Fibroblast of peridontal ligament (primary cell): ENCODE measurements around the gene ATP11A.

Experiments used
- DNase-seq: peaks from one replicate; pipeline ENCODE4 v3.0.0-alpha.2; 2010; ENCODE audit errors: extremely low read depth

Gene ATP11A

DNA sequence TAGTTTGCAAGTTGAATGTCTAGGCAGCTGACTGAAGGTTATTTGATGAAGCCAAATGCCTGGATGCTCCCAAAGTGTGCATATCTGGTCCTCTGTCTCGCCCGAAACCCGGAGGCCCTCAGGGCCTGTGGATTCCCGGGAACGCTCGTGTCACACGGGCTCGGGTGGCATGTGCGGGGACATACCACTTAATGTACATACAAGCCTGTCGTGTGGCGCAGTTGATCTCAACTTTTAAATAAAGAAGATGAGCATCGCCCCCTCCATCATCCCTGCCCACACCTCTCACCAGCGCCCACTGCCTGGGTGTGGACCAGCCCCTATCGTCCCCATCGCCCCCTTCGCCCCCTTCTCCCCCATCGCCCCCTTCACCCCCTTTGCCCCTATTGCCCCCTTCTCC is 33.9 kb downstream of the ATP11A start:
- no peak for DNase-seq

DNA sequence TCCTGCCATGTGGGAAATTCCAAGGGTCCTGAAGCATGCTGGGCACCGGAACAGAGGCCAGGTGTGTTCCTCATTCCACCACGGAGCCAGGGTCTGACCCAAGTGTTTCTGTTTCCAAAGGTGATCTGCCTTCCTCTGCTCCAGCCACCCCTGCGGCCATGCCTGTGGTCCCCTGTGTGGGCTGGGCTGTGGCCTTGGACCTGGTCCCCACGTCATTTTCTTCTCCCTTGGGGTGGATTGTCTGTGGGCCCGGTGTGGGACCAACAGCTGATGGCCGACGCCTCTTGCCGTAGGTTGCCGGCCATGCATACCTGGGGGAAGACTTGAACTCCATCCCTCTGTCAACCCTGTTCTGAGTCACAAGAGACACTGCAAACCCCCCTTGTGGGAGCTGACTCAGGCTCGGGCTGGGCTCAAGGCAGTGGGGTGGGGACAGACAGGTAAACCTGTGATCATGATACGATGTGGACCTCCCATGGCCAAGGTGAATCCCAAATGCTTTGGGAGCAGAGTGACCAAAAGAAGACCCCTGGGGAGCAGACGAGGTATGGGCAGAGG is 35.0 kb downstream of the ATP11A start:
- no peak for DNase-seq

DNA sequence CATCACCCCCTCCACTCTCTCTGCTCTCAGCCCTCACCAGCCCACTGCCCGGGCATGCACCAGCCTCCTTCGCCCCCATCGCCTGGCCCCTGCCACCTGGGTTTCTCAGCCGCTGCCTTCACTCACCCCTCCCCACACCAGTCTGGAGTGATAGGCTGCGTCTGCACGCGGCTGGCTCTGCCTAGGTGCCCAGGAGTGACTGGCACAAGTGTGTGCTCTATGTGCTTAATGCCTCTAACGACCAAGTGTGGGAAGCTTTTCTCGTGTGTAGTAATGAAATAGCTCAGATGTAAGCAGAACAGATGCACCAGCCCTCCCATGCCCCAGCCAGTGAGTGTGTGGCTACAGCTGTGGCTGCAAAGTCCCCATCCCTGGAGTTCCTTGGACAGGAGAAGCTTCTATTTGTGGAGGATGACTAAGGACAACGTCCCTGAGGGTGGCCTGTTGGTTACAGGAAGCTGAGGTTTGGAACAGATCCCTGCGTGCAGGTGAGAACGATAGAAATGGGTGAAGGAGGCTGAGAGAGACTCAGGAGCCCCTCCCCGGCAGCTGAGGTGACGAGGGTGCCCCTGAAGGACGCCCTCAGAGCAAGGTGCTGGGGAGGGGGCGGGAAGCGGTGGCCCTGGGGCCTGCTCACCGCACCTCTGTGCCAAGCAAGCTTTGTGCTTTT is 35.6 kb downstream of the ATP11A start:
- no peak for DNase-seq

DNA sequence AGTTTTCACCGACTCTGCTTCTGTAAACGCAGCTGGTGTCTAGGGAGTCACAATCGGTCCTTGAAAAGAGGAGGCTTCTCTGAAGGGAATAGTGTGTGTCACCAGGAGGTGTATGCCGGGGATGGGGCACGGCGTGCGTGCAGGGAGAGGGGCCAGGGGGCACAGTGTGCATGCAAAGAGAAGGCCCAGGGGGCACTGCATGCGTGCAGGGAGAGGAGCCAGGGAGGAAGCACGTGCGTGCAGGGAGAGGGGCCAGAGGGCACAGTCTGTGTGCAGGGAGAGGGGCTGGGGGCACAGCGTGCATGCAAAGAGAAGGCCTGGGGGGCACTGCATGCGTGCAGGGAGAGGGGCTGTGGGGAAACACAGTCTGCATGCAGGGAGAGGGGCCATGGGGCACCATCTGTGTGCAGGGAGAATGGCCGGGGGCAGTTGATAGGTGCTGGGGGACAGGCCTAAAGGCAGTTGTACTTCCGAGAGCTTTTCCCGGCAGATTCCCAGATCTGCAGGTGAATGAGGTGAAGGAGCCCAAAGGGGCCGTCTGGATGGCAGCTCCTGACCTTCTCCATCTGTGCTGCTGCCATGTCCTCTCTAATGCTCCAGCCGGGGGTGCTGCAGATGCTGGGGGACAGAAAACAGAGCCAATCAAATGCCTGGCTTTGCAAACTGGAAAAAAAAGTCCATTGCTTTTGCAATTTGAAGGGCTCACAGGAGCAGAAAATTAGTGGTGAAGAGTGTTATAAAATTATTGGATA is 36.4 kb downstream of the ATP11A start:
- DNase-seq, result no peak

DNA sequence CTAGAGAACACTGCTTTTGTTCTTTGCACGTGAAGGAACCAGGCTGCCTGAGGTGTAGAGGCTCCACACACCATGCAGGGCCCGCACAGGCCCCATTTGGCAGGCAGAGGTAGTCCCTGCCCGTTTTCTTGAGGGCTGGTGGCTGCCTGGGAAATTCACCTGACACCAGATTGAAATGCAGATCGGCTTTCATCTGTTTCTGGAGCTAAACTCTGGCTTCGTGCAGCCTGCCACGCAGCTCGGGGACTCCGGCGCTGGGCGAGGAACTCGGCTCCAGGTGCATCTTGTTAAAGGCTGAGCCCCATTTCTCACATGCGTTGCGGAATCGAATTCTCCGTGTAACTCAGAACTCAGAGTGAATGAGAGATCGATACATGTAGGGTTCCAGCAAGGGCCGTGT is 37.7 kb downstream of the ATP11A start:
- no peak for DNase-seq

DNA sequence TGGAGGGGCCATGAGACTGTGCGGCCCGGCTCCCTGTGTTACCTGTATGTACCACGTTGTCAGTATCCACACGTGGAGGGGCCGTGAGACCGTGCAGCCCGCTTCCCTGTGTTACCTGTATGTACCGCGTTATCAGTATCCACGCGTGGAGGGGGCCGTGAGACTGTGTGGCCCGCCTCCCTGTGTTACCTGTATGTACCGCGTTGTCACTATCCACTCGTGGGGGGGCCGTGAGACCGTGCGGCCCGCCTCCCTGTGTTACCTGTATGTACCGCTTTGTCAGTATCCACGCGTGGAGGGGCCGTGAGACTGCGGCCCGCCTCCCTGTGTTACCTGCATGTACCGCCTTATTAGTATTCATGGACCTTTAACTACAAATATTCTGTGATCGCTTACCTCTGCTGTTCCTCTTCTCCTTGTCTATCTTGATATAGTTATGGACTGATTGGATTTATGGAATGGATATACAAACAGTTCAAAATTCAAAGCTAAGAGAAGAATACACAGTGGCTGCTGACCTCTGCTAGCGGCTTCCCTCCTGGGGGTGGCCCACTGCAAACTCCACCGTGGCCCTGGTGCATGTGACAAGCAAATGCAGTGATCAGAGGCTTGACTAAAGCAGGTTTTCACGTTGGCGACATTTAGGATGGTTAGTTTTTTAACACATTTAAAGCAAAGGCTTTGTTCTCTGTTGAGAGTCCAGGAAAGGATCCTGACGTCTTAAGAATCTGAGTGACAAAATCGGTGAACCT is 38.7 kb downstream of the ATP11A start:
- no peak for DNase-seq

DNA sequence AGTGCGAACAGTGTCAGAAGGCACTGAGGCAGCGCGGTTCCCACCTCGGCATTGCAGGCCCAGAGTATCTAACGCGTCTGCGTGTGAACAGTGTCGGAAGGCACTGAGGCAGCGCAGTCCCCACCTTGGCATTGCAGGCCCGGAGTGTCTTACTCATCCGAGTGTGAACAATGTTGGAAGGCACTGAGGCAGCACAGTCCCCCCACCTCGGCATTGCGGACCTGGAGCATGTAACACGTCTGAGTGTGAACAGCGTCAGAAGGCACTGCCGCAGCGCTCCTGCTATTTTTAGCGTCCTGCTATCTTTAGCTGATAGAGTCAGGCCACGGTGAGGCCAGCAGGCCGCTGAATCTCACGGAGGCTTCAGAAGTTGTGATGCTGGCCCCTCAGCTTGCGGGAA is 39.6 kb downstream of the ATP11A start:
- no peak for DNase-seq

DNA sequence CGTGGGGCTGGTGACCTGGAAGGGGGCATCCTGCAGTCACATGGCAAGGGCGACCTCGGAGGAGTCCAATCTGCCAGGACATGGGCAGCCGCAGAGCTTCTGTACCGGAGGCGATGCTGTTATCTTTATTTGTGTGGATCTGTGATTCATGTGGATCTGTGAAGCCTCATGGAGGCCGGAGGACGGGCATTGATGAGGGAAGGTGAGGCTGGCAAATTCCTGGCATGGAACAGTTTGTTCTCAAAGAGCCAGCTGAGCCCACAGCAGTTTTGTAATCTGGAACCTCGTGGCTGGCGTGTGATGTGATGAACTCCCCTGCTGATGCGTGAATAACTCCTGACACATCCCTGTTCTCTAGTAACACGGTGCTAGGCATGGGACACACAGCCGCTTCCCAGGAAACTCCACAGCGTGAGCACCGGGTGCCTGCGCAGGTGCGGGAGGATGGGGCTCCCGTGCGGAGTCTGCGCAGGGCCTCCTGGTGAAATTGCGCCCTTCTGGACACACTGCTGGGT is 40.4 kb downstream of the ATP11A start:
- DNase-seq, result no peak

DNA sequence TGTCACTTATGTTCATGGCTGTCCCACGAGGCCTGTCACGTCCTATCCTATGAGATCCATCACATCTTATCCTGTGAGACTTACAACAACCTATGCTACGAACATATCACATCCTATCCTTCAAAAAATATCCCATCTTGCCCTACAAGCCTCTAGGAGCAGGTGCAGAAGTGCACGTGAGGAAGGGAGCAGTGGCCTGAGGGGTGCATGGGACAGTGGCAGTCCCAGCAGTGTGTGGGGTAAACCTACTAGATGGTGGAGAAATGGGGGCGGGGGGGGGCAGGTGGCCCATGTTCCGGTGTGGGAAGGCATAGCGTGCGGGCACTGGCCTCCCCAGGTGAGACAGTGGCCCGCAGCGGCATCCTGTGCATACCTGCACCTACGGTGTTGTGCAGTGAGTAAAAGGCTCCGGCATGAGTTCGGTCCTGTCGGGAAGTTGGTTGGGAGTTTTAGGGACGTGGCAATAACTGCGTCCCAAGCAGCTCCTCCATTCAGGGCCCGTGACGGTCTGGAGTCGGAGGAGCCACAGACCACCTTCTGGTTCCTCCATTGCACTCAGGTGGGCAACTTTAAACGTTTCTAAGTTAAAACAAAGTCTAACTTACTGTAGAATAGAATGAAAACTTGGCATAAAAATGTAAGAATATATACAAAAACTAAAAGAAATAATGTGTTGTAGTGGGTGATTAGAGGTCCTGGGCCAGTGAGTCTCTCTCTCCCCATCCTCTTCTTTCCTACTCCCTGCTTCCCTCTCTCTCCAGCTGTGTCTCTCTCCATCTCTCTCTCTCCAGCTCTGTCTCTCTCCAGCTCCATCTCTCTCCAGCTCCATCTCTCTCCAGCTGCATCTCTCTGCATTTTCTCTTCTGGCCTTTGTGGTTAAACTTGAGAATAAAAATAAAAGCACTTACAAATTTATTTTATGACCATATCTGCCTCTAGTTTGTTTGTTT is 42.1 kb downstream of the ATP11A start:
- no peak for DNase-seq

DNA sequence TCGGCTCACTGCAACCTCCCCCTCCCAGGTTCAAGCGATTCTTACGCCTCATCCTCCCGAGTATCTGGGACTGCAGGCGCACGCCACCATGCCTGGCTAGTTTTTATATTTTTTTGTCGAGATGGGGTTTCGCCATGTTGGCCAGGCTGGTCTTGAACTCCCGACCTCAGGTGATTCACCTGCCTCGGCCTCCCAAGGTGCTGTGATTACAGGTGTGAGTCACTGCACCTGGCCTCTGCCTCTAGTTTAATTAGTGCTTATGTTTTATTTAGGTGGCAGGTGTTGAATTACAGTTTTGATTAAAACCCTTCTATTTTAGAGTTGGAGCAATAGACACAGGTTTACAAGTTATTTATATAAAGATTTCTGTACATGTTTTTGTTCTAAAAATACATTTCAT is 42.8 kb downstream of the ATP11A start:
- no peak for DNase-seq

DNA sequence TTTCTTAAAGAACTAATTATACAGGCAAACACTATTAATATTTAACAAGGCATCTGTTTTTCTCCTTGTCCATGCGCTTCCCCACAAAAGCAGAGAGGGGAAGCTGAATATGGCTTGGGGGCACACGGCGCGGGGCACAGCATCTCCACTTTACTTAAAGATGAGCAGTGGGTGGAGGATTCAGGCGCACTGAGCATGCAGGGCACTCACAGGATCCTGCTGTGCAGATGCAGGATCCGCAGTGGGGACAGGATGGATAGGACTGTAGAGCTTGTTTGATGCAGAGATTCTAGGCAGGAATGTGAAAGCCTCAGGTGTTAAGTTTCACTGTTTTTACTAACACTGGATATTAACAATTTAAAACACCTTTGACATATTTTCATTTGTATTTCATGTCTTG is 43.3 kb downstream of the ATP11A start:
- no peak for DNase-seq

DNA sequence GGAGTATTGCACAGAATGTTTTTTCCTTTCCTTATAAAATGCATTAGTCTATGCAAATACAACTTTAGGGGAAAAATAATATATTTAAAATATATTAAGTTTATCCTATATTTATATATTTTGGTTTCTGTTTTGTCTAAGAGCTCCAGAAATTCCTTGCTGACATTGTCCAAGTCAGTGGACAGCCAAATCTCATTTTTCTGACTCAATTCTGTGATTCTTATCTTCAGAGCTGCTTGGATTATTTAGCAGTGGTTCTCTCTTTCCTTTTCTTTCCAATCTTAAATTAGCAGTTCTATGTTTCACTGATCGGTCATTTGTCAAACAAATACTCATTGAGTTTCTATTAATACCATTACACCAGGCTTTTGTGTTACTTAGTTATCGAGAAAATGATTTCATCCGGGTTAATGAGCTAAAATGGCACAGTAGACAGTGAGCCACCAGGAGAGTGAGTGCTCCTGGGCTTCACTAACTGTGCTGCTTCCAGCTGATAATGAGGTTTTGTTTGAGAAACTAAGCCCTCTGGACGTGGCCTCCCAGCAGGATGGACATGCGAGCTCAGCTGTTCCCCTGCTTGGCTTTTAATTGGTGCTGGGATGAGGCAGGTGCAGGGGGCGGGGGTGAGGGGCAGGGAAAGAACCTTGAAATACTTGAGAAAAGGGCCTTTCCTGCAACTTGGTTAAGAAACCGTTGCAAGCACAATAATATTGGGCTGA is 44.0 kb downstream of the ATP11A start:
- DNase-seq, result no peak

DNA sequence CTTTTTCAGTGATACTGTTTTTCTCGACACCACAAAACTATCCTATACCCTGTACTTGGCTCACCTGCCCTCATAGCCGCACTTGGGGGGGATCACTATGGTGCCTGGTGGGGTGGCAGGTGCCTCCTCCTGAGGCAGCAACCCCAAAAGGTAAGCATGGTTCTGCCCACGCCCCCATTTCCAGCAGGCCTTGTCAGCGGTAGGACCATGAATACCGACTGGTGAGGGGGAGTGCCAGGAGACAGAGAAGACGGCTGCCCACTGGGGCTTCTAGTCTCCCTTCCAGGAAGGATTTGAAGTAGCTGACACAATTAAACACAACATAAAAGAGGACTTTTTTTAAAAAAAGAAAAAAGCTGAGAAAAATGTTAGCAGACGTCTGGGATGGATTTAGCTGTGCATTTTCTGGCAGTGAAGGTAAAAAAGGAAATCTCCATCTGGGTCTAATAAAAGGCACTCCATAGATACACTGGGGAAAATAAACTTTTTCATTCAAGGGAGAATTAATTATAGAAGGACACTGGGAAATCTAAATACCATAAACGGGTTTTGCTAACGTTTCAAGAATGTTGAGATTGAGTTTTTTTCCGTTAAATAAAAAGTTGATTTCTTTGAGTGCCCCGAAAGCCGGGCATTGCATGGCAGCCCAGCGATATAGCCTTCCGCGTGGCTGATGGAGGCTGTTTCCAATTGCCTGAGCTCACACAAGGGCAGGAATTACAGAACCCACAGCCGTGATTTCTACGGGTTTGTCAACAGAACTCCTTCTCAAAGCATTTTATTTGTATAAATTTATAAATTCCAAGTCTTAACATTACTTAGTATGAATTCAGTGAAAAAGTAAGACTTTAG is 45.1 kb downstream of the ATP11A start:
- peak; percentile 92 for DNase-seq

DNA sequence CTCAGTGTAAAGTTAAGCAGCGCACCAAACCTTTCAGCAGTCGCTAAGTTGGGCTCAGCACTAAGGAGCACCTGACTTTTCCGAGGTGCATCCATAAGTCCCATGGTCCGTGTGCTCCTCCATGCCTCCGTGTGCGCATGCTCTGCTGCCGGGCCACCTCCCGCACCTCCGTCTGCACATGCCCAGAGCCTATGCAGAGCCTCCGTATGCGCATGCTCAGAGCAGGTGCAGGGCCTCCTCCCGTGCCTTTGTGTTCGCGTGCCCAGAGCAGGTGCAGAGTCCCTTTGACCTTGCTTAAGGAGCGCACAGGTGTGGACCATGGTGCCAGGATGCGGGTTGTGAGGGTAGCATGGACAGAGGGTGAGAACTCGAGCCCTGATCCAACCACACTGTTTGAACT is 46.0 kb downstream of the ATP11A start:
- no peak for DNase-seq

DNA sequence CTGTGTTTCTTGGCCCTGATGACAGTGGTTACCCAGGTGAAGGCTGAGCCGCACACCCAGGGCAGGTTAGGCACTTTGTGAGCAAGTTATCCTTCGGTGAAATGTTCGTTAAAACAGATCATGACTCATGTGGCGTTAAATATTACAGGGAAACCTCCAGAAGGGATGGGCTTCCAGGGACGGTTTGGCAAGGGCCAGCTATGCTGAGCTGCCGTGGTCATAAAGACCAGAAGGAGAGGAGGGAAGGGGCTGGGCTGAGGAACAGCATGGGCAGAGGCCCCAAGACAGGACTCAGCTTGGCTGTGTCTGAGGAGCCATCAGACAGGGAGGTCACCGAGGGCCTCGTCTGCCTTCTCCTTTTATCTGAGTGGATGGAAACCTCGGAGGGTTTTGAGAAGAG is 47.5 kb downstream of the ATP11A start:
- no peak for DNase-seq

DNA sequence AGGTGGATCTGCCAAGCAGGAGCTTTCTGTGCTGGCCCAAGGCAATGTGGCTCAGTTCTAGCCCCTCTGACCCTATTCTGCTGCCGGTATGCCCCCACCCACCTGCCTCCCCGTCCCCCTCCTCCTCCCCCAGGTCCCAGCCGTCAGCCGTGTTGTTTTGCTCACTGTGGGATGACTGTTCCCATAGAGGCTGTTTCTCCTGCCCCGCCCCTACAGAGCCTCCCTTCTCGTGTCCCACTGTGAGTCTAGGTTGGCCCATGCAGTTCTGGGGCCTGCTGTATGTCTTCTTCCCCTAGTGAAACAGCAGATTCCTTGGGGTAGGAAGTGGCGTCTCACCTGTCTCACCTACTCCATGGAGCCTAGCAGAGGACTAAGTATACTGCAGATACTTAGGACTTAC is 48.8 kb downstream of the ATP11A start:
- DNase-seq, result no peak

DNA sequence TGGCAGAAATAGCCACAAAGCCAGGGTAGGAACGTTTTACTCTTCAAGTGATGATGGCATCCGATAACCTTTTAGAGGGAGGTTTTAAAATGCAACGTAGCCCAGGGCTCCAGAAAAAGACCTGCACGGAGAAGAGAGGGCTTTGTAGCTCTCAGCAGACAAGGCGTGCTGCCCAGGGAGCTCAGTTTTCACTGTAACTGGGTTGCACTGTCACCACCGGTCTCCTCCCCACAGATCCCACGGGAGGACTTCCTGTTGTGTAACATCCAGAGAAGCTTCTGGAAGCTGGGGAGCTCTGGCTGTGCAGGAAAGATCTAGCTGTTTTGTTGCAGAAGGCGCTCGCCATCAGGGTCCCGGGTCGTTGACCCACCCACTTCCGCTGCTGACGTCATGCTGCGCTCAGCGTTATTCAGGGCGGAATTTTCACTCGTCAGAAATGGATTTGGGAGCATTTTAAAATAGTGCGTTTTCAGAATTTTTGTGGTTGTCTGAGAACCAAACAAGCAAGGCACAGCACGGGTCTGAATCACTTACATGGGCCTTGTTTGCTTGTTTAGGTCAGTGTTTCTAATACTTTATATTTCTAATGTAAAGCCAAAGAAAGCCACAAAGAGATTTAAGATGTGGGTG is 50.8 kb downstream of the ATP11A start:
- DNase-seq, result peak; percentile 95

DNA sequence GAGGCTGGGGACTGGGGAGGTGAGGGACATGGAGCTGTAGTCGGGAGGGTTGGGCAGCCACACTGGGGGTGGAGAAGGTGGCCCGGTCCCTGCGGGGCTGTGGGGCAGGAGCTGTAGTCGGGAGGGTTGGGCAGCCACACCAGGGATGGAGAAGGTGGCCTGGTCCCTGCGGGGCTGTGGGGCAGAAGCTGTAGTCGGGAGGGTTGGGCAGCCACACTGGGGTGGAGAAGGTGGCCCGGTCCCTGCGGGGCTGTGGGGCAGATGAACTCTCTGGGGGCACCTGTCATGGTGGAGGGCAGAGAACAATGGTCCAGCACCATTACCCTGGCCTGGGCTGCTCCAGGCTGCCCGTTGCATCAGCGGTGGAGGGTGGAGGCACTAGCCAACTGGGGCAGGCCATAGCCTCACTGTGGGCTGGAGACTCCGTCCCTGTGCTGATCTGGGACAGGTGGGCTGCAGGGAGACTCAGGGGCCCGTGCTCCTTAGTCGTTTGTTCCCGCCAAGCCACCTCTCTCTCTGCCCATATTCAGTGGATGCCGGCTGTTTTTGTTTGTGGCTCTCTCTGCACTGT is 51.4 kb downstream of the ATP11A start:
- DNase-seq, result no peak
